ENCODE results near the gene SUCO.
"Not testable (repeated sequence)": the region's sequence is repeated elsewhere in the genome, so short reads cannot be mapped to it uniquely, and the experiment has no call there.

DNA sequence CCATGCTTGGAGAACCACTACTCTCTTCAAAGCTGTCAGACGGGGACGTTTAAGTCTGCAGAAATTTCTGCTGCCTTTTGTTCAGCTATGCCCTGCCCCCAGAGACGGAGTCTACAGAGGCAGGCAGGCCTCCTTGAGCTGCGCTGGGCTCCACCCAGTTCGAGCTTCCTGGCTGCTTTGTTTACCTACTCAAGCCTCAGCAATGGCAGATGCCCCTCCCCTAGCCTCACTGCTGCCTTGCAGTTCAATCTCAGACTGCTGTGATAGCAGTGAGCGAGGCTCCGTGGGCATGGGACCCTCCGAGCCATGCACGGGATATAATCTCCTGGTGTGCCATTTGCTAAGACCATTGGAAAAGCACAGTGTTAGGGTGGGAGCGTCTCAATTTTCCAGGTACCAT lies 63.8 kb downstream of the SUCO start:
- TF ChIP-seq CTCF (IDR thresholded peaks at IDR 0.05); EP300 (IDR thresholded peaks at IDR 0.05); POLR2A (IDR thresholded peaks at IDR 0.05; ENCODE audit: low read depth): not testable (repeated sequence)

Measured in esophagus muscularis mucosa (tissue), 4 donors.